ENCODE data around the gene IFI27L1. TPM values are rescaled to one million over a fixed set of nuclear protein-coding genes. Genes with fewer than 3 reads are reported as not detected.
A peak's percentile ranks its signal among the peaks of the same experiment; 100 is the strongest.

The IFI27L1 gene
- total RNA-seq, 1 donor from 2014 or later = 18.9 TPM

GRCh38 chr14:94135476-94135875 lies 54.4 kb downstream of the IFI27L1 start:
- Histone ChIP-seq H3K4me1 (no peaks in the 10 kb centered on the region), H3K27ac (no peak overlapping the region), H3K9me3 (no peaks in the 10 kb centered on the region), H3K36me3 (no peaks in the 10 kb centered on the region), H3K4me3 (no peak overlapping the region), H3K27me3 (no peaks in the 10 kb centered on the region)
- DNase-seq (ENCODE audit: extremely low spot score in 2 of 2) = peak in 1 of 2 donors; percentile 16
- TF ChIP-seq POLR2A (IDR thresholded peaks at IDR 0.05) (no peak), POLR2AphosphoS5 (IDR thresholded peaks at IDR 0.05; ENCODE audit: insufficient read depth in 1 of 2, low read depth in 1 of 2) (no peak), CTCF (IDR thresholded peaks at IDR 0.05) (no peak)
- intact Hi-C loops (cut with DNase I) = no loop called here

GRCh38 chr14:94136575-94137331 lies 55.6 kb downstream of the IFI27L1 start:
- Histone ChIP-seq H3K36me3 (no peaks in the 10 kb centered on the region), H3K27me3 (no peaks in the 10 kb centered on the region), H3K4me1 (no peaks in the 10 kb centered on the region), H3K9me3 (no peaks in the 10 kb centered on the region), H3K27ac (no peak overlapping the region), H3K4me3 (no peak overlapping the region)
- TF ChIP-seq CTCF (IDR thresholded peaks at IDR 0.05) (peak; percentile 64 to 96 (median 94)), POLR2AphosphoS5 (IDR thresholded peaks at IDR 0.05; ENCODE audit: insufficient read depth in 1 of 2, low read depth in 1 of 2) (peak in 1 of 2 donors; percentile 63), POLR2A (IDR thresholded peaks at IDR 0.05) (no peak)
- intact Hi-C loops (cut with DNase I) = no loop called here
- peak in 1 of 2 donors; percentile 83 for DNase-seq (ENCODE audit: extremely low spot score in 2 of 2)

GRCh38 chr14:94138251-94138650 lies 57.1 kb downstream of the IFI27L1 start:
- TF ChIP-seq POLR2A (IDR thresholded peaks at IDR 0.05) = no peak
- no peak for TF ChIP-seq POLR2AphosphoS5 (IDR thresholded peaks at IDR 0.05; ENCODE audit: insufficient read depth in 1 of 2, low read depth in 1 of 2)
- TF ChIP-seq CTCF (IDR thresholded peaks at IDR 0.05) = no peak
- Histone ChIP-seq H3K9me3 (no peaks in the 10 kb centered on the region), H3K4me1 (no peaks in the 10 kb centered on the region), H3K36me3 (no peaks in the 10 kb centered on the region), H3K27ac (no peak overlapping the region), H3K27me3 (no peaks in the 10 kb centered on the region), H3K4me3 (no peak overlapping the region)
- intact Hi-C loops (cut with DNase I) = no loop called here
- no peak for DNase-seq (ENCODE audit: extremely low spot score in 2 of 2)

- H3K27me3 ChIP-seq = no peaks in the 10 kb centered on the region
Measured at GRCh38 chr14:94139006-94139405, 57.9 kb downstream of the IFI27L1 start.

More at GRCh38 chr14:94139006-94139405, 57.9 kb downstream of the IFI27L1 start:
- intact Hi-C loops (cut with DNase I) = no loop called here
- H3K27ac ChIP-seq = no peak overlapping the region
- no peaks in the 10 kb centered on the region for H3K4me1 ChIP-seq
- TF ChIP-seq POLR2AphosphoS5 (IDR thresholded peaks at IDR 0.05; ENCODE audit: insufficient read depth in 1 of 2, low read depth in 1 of 2) = no peak
- no peak for TF ChIP-seq CTCF (IDR thresholded peaks at IDR 0.05)
- DNase-seq (ENCODE audit: extremely low spot score in 2 of 2) = no peak
- H3K4me3 ChIP-seq = no peak overlapping the region
- no peaks in the 10 kb centered on the region for H3K9me3 ChIP-seq
- H3K36me3 ChIP-seq = no peaks in the 10 kb centered on the region

Measured in vagina (tissue), 2 donors.